K562 (cell line): ENCODE results near the gene DNAJC1. TPM values are rescaled to one million over a fixed set of nuclear protein-coding genes. Genes with fewer than 3 reads are reported as not detected.

ENCODE experiments used
- CGGBP1 ChIP-seq: fragments of 250-450 bp; sonication (Bioruptor Pico); IDR thresholded peaks from 2 replicates; pipeline ENCODE4 v1.9.0; 2021; ENCODE audit warnings: mild to moderate bottlenecking
- CHD4 ChIP-seq: fragments of 200-600 bp; sonication (generic); IDR thresholded peaks from 3 replicates; pipeline ENCODE4 v1.6.1; 2012; ENCODE audit warnings: low read depth, mild to moderate bottlenecking, mixed read lengths, low read length, inconsistent platforms; ENCODE audit not compliant: insufficient read depth, insufficient replicate concordance, poor library complexity, severe bottlenecking
- E2F4 ChIP-seq: sonication (generic); formaldehyde crosslinking; IDR thresholded peaks from 2 replicates; pipeline ENCODE4 v1.8.0; 2022; ENCODE audit warnings: mild to moderate bottlenecking, low read depth, missing genetic modification reagents
- EP400 ChIP-seq: fragments of 450-650 bp; IDR thresholded peaks from 2 replicates; pipeline ENCODE4 v1.6.1; 2017; ENCODE audit warnings: antibody characterized with exemption, mild to moderate bottlenecking, moderate library complexity
- HES1 ChIP-seq: fragments of 450-650 bp; IDR thresholded peaks from 2 replicates; pipeline ENCODE4 v1.6.1; 2016; ENCODE audit warnings: low read depth, mild to moderate bottlenecking, moderate library complexity
- PCBP1 ChIP-seq: fragments of 200-400 bp; formaldehyde crosslinking; IDR thresholded peaks from 2 replicates; pipeline ENCODE4 v1.6.1; 2018; ENCODE audit warnings: mild to moderate bottlenecking, low read depth, low read length; ENCODE audit not compliant: poor library complexity, severe bottlenecking
- ZBTB43 ChIP-seq: sonication (generic); formaldehyde crosslinking; IDR thresholded peaks from 2 replicates; pipeline ENCODE4 v1.8.0; 2023; ENCODE audit warnings: mild to moderate bottlenecking, missing genetic modification reagents
- ZNF354B ChIP-seq: fragments of 250-450 bp; sonication (Bioruptor Pico); IDR thresholded peaks from 2 replicates; pipeline ENCODE4 v1.4.0; 2020
- polyA plus RNA-seq, 8 experiments: library from polyadenylated mRNA; depleted of rRNA in 4 of 8; stranded (reverse) in 5 of 8; unstranded in 3 of 8; fragments of >200 nt; fragmentation: Nextera tagmentation in 2 of 8; fragmentation: Illumina TruSeq in 1 of 8; extraction: Ambion mirVana in 2 of 8; extraction: Trizol in 1 of 8; gene quantifications; 2 replicates each; pipeline versions ENCODE4 v1.2.1 to v1.2.3, GENCODE V29; 2011 to 2014; ENCODE audit warnings: inconsistent platforms in 1 of 8, missing spikeins in 1 of 8
- total RNA-seq, 7 experiments: library from RNA; depleted of rRNA in 6 of 7; stranded (reverse); fragments of >200 nt in 6 of 7; fragmentation: Illumina TruSeq in 2 of 7; extraction: Trizol in 2 of 7; gene quantifications; 2 replicates each; pipeline versions ENCODE4 v1.2.1 to v1.2.3, GENCODE V29; 2011 to 2021; ENCODE audit warnings: low replicate concordance in 1 of 7

The DNAJC1 gene
- total and polyA plus RNA-seq, 9 of the 15 experiments (the other 6 are each of a cell fraction or from before 2014, with no cell fraction given) = 5.4 to 77.6 (median 40.3) TPM

GRCh38 chr10:22002591-22003176, 846 bp downstream of the DNAJC1 start (continued):
- TF ChIP-seq CGGBP1 = no peak
- TF ChIP-seq EP400 = no peak
- TF ChIP-seq ZNF354B (CRISPR knock-in tag) = no peak
- no peak for TF ChIP-seq CHD4
- no peak for TF ChIP-seq E2F4 (CRISPR knock-in tag)
- TF ChIP-seq PCBP1 = no peak
- TF ChIP-seq HES1 = no peak
- TF ChIP-seq ZBTB43 (CRISPR knock-in tag) = 0 out of 2 replicates have a peak, but pooled peaks have one; percentile 39
